Heart left ventricle (tissue), 13 donors: Measurements from ENCODE around the gene CABP2.

ENCODE experiments used
- POLR2A ChIP-seq, 2 donors: fragments of 450-650 bp; IDR thresholded peaks; one replicate each; pipeline ENCODE4 v1.6.1; 2017; ENCODE audit warnings: antibody characterized with exemption in 2 of 2, mild to moderate bottlenecking in 2 of 2, moderate library complexity in 2 of 2
- TF ChIP-seq, protein P1 (sequence below), 12 donors: fragments of 200-600 bp; sonication (generic) in 4 of 12; IDR thresholded peaks; one replicate each; pipeline versions ENCODE4 v1.5.0 to v1.8.0; 2018 to 2022; ENCODE audit warnings: antibody characterized with exemption in 12 of 12, mild to moderate bottlenecking in 5 of 12
- donor health status: ischemic (EF 13 %, LVEDD 7.1; RV severe dilation, severe dysfunction).
- donor health status: DM: no; HTN: yes; CAD: no.
- donor health status: DM: no; HTN: no; CAD: no.
- donor health status: ischemic (EF 25% LVEDD 6.9; RV normal size, moderate dysfunction).
- donor health status: ischemic (EF 25% LVEDD 5.7; RV mildly dilated, moderate dysfunction).
- donor health status: ischemic (EF 35%, LVEDD 5.7; RV mildly dilated, moderate dysfunction).
- donor health status: nonischemic (EF 11% LVEDD 7.7; RV severe dilation, severe dysfunction).
- donor health status: DM: yes; HTN: yes; CAD: no.
- donor health status: PGD.
- donor health status: ischemic (EF 29% LVEDD 5.4; RV normal size, mild dysfunction).
- donor health status: nonischemic (EF 23%, LVEDD 6.1; RV moderate dilation, normal function).

DNA sequence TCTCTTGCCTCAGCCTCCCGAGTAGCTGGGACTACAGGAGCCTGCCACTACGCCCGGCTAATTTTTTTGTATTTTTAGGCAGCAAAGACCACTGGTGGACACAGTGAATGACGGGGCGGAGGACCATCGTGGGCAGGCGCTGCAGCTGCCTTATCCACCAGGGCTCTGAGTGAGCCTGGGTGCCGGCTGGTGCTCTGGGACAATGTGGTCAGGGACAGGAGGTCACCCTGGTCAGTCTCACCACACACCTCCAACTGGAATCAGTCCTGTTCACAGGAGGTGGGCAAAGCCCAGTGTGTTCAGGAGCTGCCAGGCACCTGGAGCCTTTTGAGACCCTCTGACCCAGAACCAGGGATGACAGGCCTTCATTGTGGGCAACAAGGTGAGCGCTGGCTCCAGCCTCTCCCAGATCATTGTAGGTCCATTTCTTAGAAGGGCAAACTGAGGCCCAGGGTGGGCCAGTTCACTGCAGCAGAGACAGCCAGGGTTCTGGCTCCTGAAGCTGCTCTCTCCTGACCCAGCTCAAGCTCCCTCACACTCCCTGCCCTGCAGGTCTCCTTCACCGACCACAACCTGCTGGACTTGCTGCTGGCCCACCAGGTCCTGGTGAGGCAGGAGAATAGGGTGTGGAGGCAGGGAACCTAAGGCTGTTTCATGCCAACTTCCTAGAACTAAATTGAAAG lies 15.7 kb upstream of the CABP2 start:
- TF ChIP-seq, protein P1, sequence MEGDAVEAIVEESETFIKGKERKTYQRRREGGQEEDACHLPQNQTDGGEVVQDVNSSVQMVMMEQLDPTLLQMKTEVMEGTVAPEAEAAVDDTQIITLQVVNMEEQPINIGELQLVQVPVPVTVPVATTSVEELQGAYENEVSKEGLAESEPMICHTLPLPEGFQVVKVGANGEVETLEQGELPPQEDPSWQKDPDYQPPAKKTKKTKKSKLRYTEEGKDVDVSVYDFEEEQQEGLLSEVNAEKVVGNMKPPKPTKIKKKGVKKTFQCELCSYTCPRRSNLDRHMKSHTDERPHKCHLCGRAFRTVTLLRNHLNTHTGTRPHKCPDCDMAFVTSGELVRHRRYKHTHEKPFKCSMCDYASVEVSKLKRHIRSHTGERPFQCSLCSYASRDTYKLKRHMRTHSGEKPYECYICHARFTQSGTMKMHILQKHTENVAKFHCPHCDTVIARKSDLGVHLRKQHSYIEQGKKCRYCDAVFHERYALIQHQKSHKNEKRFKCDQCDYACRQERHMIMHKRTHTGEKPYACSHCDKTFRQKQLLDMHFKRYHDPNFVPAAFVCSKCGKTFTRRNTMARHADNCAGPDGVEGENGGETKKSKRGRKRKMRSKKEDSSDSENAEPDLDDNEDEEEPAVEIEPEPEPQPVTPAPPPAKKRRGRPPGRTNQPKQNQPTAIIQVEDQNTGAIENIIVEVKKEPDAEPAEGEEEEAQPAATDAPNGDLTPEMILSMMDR (IDR thresholded peaks at IDR 0.05) = no peak
- no peak for TF ChIP-seq POLR2A (IDR thresholded peaks at IDR 0.05)
